ENCODE results near the gene C2orf78. TPM values are rescaled to one million over a fixed set of nuclear protein-coding genes. Genes with fewer than 3 reads are reported as not detected.

The C2orf78 gene
- total RNA-seq, 6 experiments from 2014 or later, result not detected

DNA sequence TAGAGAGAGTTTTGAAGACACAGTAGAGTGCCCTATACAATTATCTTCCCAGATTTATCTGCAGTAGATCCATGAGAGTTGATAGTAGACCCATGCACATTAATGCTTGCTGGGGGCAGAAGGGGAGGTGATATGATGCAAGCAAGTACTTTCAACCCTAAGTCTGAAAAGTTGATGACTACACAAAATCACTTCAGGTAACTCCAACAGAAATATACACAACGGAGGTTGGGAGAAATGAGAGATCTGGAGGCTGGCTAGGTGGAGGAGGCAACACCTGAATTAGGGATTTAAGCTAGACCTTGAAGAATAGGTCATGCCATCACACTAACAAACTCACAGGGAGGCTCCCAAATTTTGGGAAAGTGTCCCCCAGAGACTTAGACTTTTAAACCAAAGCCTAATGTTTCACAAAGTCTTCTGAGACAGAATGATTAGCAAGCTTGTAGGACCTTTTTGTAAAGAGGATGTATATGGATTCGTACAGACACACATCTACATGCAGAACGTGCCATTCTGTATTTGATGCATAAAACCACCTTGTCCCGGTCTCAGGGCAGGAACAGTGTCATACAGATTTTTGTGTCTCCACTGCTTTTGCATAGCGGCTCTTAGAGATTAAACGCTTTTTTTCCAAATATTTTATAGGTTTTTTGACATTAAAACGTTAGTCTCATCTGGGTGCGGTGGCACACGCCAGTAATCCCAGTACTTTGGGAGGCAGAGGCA, 43.8 kb downstream of the C2orf78 start:
- H3K27ac Mint-ChIP-seq, result no peak overlapping the region
- no peak for DNase-seq
- H3K9me3 Mint-ChIP-seq, result no peaks in the 10 kb centered on the region
- peak overlapping the region; percentile 87 for H3K4me3 Mint-ChIP-seq
- peaks cover 49% of the 10 kb centered on the region for H3K4me1 Mint-ChIP-seq (ENCODE audit: low read depth)
- TF ChIP-seq CTCF (IDR thresholded peaks at IDR 0.05), result no peak
- H3K36me3 Mint-ChIP-seq (ENCODE audit: low read depth), result peaks cover 12% of the 10 kb centered on the region
- H3K27me3 Mint-ChIP-seq (ENCODE audit: insufficient read depth), result peaks cover 4% of the 10 kb centered on the region; the same call in 1 of the 2 replicates

GRCh38 chr2:73828389-73828817, 44.4 kb downstream of the C2orf78 start:
- peaks cover 14% of the 10 kb centered on the region for H3K36me3 Mint-ChIP-seq (ENCODE audit: low read depth)
- peaks cover 4% of the 10 kb centered on the region; the same call in 1 of the 2 replicates for H3K27me3 Mint-ChIP-seq (ENCODE audit: insufficient read depth)
- peak overlapping the region; percentile 78 for H3K27ac Mint-ChIP-seq

GRCh38 chr2:73828818-73829570, 45.0 kb downstream of the C2orf78 start, which contains the start of gene STAMBP:
STAMBP (plus strand) TSS chr2:73828961; CDS start chr2:73830857, 1,896 bp downstream.
- peak within 1 kb of the TSS; percentile 87 for H3K4me3 Mint-ChIP-seq
- peak; percentile 95 for DNase-seq
- peaks cover 14% of the 10 kb centered on the region for H3K36me3 Mint-ChIP-seq (ENCODE audit: low read depth)
- TF ChIP-seq CTCF (IDR thresholded peaks at IDR 0.05), result no peak
- H3K27me3 Mint-ChIP-seq (ENCODE audit: insufficient read depth), result peaks cover 4% of the 10 kb centered on the region; the same call in 1 of the 2 replicates
- H3K9me3 Mint-ChIP-seq, result no peaks in the 10 kb centered on the region
- H3K4me1 Mint-ChIP-seq (ENCODE audit: low read depth), result peaks cover 43% of the 10 kb centered on the region
- H3K27ac Mint-ChIP-seq, result peak within 1 kb of the TSS; percentile 78

More at GRCh38 chr2:73828389-73828817, 44.4 kb downstream of the C2orf78 start:
- peaks cover 46% of the 10 kb centered on the region for H3K4me1 Mint-ChIP-seq (ENCODE audit: low read depth)
- no peak for TF ChIP-seq CTCF (IDR thresholded peaks at IDR 0.05)
- no peak for DNase-seq
- no peaks in the 10 kb centered on the region for H3K9me3 Mint-ChIP-seq
- H3K4me3 Mint-ChIP-seq, result peak overlapping the region; percentile 87

DNA sequence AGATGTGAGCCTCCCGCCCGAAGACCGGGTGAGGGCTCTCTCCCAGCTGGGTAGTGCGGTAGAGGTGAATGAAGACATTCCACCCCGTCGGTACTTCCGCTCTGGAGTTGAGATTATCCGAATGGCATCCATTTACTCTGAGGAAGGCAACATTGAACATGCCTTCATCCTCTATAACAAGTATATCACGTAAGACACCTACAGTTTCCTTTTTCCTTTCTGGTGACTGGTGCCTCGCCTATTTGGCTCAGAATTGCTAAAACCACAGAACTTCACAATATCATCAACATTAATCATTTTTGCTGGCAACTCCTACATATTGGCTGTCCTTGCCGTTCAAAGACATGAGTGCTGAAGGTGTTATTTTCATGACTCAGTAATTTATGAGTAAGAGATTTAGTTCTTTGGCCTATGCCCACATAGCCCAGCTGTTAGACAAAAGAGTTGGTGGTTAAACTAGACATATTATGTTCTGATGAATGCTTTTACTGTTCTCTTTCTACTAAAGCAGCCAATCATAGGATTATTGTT, 47.0 kb downstream of the C2orf78 start:
- TF ChIP-seq CTCF (IDR thresholded peaks at IDR 0.05), result no peak
- DNase-seq, result peak; percentile 91
- peak overlapping the region; percentile 87 for H3K4me3 Mint-ChIP-seq

DNA sequence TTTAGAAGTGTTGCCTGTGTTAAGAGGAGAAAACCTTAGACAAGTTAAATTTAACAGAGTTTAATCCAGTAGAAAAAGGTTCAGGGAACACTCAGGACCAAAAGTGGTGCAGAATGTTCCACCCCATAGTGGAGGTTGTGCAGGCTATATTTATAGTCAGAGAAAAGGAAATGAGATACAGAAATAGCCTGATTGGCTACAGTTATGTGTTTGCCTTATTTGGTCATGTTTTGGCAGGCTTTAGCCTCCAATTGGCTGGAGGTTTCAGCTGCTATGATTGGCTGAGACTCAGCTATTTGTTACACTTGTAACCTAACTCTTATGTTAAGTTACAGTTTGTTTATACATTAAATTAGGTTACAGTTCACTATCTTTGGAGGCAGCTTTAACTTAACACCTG, 48.9 kb downstream of the C2orf78 start:
- H3K27ac Mint-ChIP-seq, result no peak overlapping the region
- H3K27me3 Mint-ChIP-seq (ENCODE audit: insufficient read depth), result peaks cover 2% of the 10 kb centered on the region; the same call in 1 of the 2 replicates
- no peak for DNase-seq
- H3K4me3 Mint-ChIP-seq, result no peak overlapping the region
- no peak for TF ChIP-seq CTCF (IDR thresholded peaks at IDR 0.05)
- H3K4me1 Mint-ChIP-seq (ENCODE audit: low read depth), result peaks cover 37% of the 10 kb centered on the region
- H3K9me3 Mint-ChIP-seq, result no peaks in the 10 kb centered on the region
- peaks cover 20% of the 10 kb centered on the region for H3K36me3 Mint-ChIP-seq (ENCODE audit: low read depth)

More for the DNA sequence above, 47.0 kb downstream of the C2orf78 start:
- peaks cover 43% of the 10 kb centered on the region for H3K4me1 Mint-ChIP-seq (ENCODE audit: low read depth)
- peaks cover 20% of the 10 kb centered on the region for H3K36me3 Mint-ChIP-seq (ENCODE audit: low read depth)
- H3K27ac Mint-ChIP-seq, result peak overlapping the region; percentile 79
- peaks cover 4% of the 10 kb centered on the region; the same call in 1 of the 2 replicates for H3K27me3 Mint-ChIP-seq (ENCODE audit: insufficient read depth)
- no peaks in the 10 kb centered on the region for H3K9me3 Mint-ChIP-seq
